Spleen (tissue), 7 donors: ENCODE data around the gene PRKG1.

ENCODE experiments used
- POLR2A ChIP-seq, 3 donors: fragments of 450-650 bp; IDR thresholded peaks; one replicate each; pipeline ENCODE4 v1.5.1; 2017; ENCODE audit warnings: antibody characterized with exemption in 3 of 3, mild to moderate bottlenecking in 1 of 3
- TF ChIP-seq, protein P1 (sequence below), 11 experiments: fragments of 200-600 bp in 7 of 11; fragments of 450-650 bp in 4 of 11; sonication (generic) in 4 of 11; IDR thresholded peaks in 8 of 11; conservative IDR thresholded peaks in 3 of 11; 1 replicate in 7 of 11; 2 replicates in 4 of 11; pipeline versions ENCODE4 v1.4.0 to v1.8.0; 2016 to 2021; ENCODE audit warnings: antibody characterized with exemption in 11 of 11, inconsistent platforms in 4 of 11, mild to moderate bottlenecking in 1 of 11
- donor health status: DM: no; HTN: no; CAD: no; lungs with moderate emphysema.
- donor health status: DM: no; HTN: no; CAD: no.
- donor health status: DM: no; HTN: no; CAD: no.

DNA sequence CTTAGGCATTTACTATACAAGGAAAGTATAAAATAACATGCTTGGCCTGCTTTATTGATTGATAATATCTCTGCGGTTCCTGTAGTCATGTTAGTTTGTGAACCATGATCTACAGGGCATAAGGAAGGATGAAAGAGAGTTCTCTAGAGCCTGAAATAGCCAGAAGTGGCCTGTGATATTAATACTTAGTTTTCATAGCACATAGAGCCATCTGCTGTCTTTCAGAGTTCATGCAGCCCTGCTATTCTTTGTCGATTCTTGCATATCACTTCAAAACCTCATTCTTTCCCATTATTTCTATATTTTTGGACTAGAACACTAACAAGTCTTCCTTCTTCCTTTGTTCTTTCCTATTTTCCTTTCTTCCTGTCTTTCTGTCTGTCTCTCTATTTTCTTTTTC, 26.4 kb upstream of the PRKG1 start:
- TF ChIP-seq, protein P1, sequence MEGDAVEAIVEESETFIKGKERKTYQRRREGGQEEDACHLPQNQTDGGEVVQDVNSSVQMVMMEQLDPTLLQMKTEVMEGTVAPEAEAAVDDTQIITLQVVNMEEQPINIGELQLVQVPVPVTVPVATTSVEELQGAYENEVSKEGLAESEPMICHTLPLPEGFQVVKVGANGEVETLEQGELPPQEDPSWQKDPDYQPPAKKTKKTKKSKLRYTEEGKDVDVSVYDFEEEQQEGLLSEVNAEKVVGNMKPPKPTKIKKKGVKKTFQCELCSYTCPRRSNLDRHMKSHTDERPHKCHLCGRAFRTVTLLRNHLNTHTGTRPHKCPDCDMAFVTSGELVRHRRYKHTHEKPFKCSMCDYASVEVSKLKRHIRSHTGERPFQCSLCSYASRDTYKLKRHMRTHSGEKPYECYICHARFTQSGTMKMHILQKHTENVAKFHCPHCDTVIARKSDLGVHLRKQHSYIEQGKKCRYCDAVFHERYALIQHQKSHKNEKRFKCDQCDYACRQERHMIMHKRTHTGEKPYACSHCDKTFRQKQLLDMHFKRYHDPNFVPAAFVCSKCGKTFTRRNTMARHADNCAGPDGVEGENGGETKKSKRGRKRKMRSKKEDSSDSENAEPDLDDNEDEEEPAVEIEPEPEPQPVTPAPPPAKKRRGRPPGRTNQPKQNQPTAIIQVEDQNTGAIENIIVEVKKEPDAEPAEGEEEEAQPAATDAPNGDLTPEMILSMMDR (IDR thresholded peaks at IDR 0.05 in 8 of 11, conservative IDR thresholded peaks at IDR 0.05 in 3 of 11) = no peak
- TF ChIP-seq POLR2A (IDR thresholded peaks at IDR 0.05) = no peak
